ENCODE measurements around the gene CDH22. TPM values are rescaled to one million over a fixed set of nuclear protein-coding genes. Genes with fewer than 3 reads are reported as not detected.

CDH22 gene
- total RNA-seq, 1 donor from 2014 or later, result 0.14 TPM

DNA sequence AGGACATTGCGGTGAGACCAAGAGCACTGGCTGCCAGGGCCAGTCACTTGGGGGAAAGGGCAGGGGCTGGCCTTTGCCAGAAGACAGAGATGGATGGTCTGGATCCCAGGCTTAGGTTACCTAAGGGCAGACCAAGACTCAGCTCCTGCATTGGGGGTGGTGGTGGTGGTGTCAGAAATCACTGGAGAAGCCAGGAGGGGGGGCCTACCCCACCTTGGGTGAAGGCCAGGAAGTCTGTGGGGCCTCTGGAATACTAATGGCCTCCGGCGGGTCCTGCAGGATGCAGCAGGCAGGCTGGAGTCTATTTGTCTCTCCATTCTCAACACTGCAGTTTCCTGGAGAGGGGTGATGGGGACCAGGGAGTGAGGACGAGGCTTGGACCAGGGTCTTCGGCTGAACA is 157.4 kb downstream of the CDH22 start:
- no peak overlapping the region for H3K4me3 Mint-ChIP-seq (ENCODE audit: low read depth)
- no peak for DNase-seq (ENCODE audit: low spot score, unreplicated experiment)
- peaks cover 12% of the 10 kb centered on the region for H3K27me3 Mint-ChIP-seq
- TF ChIP-seq, protein P1, sequence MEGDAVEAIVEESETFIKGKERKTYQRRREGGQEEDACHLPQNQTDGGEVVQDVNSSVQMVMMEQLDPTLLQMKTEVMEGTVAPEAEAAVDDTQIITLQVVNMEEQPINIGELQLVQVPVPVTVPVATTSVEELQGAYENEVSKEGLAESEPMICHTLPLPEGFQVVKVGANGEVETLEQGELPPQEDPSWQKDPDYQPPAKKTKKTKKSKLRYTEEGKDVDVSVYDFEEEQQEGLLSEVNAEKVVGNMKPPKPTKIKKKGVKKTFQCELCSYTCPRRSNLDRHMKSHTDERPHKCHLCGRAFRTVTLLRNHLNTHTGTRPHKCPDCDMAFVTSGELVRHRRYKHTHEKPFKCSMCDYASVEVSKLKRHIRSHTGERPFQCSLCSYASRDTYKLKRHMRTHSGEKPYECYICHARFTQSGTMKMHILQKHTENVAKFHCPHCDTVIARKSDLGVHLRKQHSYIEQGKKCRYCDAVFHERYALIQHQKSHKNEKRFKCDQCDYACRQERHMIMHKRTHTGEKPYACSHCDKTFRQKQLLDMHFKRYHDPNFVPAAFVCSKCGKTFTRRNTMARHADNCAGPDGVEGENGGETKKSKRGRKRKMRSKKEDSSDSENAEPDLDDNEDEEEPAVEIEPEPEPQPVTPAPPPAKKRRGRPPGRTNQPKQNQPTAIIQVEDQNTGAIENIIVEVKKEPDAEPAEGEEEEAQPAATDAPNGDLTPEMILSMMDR (IDR thresholded peaks at IDR 0.05; ENCODE audit: unreplicated experiment), result no peak
- H3K4me1 Mint-ChIP-seq (ENCODE audit: low read depth), result no peaks in the 10 kb centered on the region
- H3K27ac Mint-ChIP-seq, result no peak overlapping the region
- H3K36me3 Mint-ChIP-seq (ENCODE audit: insufficient read depth), result no peaks in the 10 kb centered on the region
- H3K9me3 Mint-ChIP-seq (ENCODE audit: low read depth), result no peaks in the 10 kb centered on the region

DNA sequence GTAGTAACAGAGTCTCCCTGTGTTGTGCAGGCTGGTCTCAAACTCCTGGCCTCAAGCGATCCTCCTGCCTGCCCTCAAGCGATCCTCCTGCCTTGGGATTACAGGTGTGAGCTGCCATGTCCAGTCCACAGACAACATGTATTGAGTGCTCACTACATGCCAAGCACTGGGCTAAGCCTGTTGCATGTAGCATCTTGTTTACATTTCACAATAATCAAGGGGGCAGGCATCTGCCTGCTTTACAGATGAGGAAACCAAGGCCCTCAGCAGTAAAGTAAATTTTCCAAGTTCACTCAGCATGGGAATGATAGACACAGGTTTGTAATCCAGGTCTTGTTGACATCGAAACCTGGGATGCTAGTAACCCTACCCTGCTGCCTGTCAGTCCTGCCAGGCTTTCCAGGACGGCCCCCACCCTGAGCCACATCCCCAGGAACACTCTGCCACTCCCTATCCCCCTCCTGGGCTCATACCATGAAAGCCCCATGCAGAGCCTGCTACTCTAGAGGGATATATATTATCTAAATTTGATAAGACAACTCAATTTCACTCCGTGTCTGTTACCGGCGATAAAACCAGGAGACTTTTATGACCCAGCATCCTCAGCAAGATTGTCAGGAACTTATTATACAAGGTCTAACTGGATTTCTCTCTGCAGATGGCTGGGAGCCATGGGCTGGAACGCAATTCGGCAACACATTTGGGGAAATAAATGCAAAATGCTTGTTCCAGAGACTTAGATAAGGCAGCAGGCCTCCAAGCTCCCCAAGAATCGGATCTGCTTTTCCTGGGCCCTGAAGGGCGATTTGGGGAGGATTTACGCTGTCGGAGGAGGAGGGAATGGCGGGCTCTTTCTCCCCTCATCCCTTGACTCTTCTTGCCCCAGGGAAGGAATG is 159.7 kb downstream of the CDH22 start:
- DNase-seq (ENCODE audit: low spot score, unreplicated experiment), result no peak
- H3K27ac Mint-ChIP-seq, result no peak overlapping the region
- no peak overlapping the region for H3K4me3 Mint-ChIP-seq (ENCODE audit: low read depth)
- no peaks in the 10 kb centered on the region for H3K36me3 Mint-ChIP-seq (ENCODE audit: insufficient read depth)
- no peaks in the 10 kb centered on the region for H3K9me3 Mint-ChIP-seq (ENCODE audit: low read depth)
- H3K4me1 Mint-ChIP-seq (ENCODE audit: low read depth), result no peaks in the 10 kb centered on the region
- TF ChIP-seq, protein P1 (IDR thresholded peaks at IDR 0.05; ENCODE audit: unreplicated experiment), result no peak
- peaks cover 2% of the 10 kb centered on the region for H3K27me3 Mint-ChIP-seq

DNA sequence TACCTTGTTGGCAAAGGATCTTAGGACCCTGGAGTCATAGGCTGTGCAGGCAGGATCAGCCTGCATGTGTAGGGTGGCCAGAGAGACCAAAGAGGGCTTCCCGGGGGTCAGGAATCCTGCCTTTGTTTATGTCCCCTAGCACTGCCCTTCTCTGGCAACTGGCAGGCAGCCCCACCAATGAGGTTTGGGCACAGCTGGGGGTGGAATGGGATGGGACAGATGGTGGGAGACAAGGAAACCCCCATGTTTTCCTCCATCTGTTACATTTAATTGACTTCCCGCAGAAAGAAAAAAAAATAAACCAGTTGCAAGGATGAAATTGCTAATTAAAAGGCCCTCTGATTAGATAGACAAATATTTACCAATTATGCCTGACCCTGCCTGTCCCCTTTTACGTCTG is 162.6 kb downstream of the CDH22 start:
- no peak overlapping the region for H3K4me3 Mint-ChIP-seq (ENCODE audit: low read depth)
- H3K36me3 Mint-ChIP-seq (ENCODE audit: insufficient read depth), result no peaks in the 10 kb centered on the region
- H3K27me3 Mint-ChIP-seq, result peaks cover 24% of the 10 kb centered on the region
- no peak for DNase-seq (ENCODE audit: low spot score, unreplicated experiment)
- H3K27ac Mint-ChIP-seq, result no peak overlapping the region
- TF ChIP-seq, protein P1 (IDR thresholded peaks at IDR 0.05; ENCODE audit: unreplicated experiment), result no peak
- H3K9me3 Mint-ChIP-seq (ENCODE audit: low read depth), result no peaks in the 10 kb centered on the region
- no peaks in the 10 kb centered on the region for H3K4me1 Mint-ChIP-seq (ENCODE audit: low read depth)

DNA sequence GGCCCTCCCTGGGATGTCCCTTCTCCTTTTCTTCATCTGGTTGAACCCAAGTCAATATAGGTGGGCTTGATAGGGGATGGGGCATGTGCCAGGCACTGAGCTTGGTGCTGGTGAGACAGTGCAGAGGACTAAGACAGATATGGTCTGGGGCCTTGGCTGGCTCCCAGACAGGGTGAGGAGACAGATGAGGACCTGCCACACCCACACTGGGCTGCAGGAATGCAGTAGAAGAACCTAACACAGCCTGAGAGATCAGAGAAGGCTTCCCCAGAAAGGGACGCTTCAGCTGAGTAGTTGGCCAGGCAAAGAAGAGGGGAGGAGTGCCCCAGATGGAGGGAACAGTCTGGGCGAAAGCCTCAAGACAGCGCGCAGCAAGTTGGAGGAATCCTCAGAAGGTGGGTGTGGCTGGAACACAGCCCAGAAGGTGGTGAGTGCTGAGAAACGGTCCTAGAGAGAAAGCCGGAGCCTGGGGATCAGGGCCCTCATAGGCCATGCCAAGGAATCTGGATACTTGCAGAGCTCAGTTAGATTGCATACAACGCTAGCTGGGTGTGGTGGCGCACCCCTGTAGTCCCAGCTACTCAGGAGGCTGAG is 163.8 kb downstream of the CDH22 start:
- Mint-ChIP-seq H3K27me3 (peaks cover 28% of the 10 kb centered on the region), H3K4me1 (ENCODE audit: low read depth) (peaks cover 4% of the 10 kb centered on the region), H3K9me3 (ENCODE audit: low read depth) (no peaks in the 10 kb centered on the region), H3K36me3 (ENCODE audit: insufficient read depth) (no peaks in the 10 kb centered on the region), H3K4me3 (ENCODE audit: low read depth) (no peak overlapping the region), H3K27ac (no peak overlapping the region)
- TF ChIP-seq, protein P1 (IDR thresholded peaks at IDR 0.05; ENCODE audit: unreplicated experiment), result no peak
- no peak for DNase-seq (ENCODE audit: low spot score, unreplicated experiment)

DNA sequence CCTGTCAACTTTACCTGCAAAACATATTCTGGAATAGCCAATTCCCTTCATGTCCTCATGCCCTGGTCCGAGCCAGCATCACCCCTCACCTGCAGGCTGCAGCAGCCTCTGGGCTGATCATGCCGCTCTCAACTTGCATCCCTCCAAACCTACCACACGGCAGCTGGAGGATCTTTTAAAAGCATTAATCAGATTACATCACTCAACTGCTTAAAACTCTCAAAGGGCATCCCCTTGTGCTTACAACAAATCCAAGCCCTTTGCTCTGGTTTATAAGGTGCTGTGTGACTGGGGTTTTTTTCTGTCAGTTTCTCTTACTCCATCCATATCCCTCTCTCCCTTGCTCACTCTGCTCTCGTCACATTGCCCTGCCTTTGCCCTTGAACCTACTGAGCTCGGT is 166.2 kb downstream of the CDH22 start:
- H3K27me3 Mint-ChIP-seq, result peaks cover 33% of the 10 kb centered on the region
- no peak for DNase-seq (ENCODE audit: low spot score, unreplicated experiment)
- no peak overlapping the region for H3K4me3 Mint-ChIP-seq (ENCODE audit: low read depth)
- H3K36me3 Mint-ChIP-seq (ENCODE audit: insufficient read depth), result no peaks in the 10 kb centered on the region
- TF ChIP-seq, protein P1 (IDR thresholded peaks at IDR 0.05; ENCODE audit: unreplicated experiment), result no peak
- no peaks in the 10 kb centered on the region for H3K9me3 Mint-ChIP-seq (ENCODE audit: low read depth)
- H3K4me1 Mint-ChIP-seq (ENCODE audit: low read depth), result peaks cover 4% of the 10 kb centered on the region
- no peak overlapping the region for H3K27ac Mint-ChIP-seq

Data from progenitor cell of endocrine pancreas (in vitro differentiated cells).